Epithelial cell of proximal tubule (primary cell): ENCODE results near the gene ZDHHC8. TPM values are rescaled to one million over a fixed set of nuclear protein-coding genes. Genes with fewer than 3 reads are reported as not detected.

Experiments used
- DNase-seq: peaks from one replicate; pipeline ENCODE4 v3.0.0-alpha.2; 2011; ENCODE audit warnings: low read depth
- H3K4me3 ChIP-seq: 2 replicates; pipeline ENCODE4 v1.5.1; 2011; ENCODE audit warnings: low read depth, mild to moderate bottlenecking, low read length
- CTCF ChIP-seq: conservative IDR thresholded peaks from 2 replicates; pipeline ENCODE4 v1.5.1; 2012; ENCODE audit warnings: low read depth, mild to moderate bottlenecking, low read length
- total RNA-seq: library from RNA; depleted of rRNA; stranded (reverse); fragments of >200 nt; gene quantifications from 2 replicates; pipeline ENCODE4 v1.2.3, GENCODE V29; 2015

ZDHHC8 gene
- total RNA-seq, 1 donor from 2014 or later: 37.8 TPM

- no peak for DNase-seq
- TF ChIP-seq CTCF: no peak
- no peak overlapping the region for H3K4me3 ChIP-seq
Measured at GRCh38 chr22:20193761-20194494, 62.3 kb downstream of the ZDHHC8 start.

DNA sequence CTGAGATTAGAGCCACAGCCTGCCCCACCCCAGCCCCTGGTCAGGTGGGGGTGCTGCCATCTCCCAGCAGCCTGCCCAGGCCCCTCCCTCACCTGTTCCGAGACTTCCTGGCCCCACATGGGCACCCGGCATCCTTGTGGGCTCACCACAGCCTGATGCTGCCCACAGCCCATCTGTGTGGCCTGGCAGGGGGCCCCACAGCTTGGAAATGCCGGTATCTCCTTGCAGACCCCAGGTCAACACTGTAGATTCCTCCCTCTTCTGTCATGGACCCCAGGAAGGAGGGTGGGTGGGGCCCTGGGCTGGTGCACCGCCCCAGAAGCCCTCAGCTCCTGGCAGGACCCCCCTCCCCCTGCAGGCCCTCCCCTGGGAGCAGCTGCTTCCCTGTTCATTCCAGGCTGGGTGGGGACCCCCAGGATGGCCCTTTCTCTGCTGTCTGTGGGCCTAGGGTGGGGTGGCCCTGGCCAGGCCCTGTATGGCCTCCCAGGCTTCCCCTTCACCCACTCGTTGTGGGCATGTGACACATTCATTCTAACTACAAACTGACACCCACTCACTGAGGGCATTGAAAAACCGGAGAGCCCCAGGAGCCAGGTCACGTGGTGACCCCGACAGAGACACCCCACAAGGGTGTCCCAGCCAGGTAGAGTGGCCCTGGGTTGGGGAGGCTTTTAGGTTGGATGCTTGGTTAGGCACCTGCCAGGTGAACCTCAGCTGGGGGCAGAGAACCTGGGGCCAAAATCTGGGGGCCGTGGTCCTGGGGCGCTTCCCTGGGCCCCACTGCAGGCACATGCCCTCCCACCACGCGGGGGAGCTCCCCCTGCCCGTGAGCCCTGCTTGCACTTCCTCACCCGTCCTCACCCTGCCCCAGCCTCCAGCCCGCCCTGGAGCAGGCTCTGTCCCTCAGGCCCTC is 63.3 kb downstream of the ZDHHC8 start:
- no peak overlapping the region for H3K4me3 ChIP-seq
- no peak for TF ChIP-seq CTCF
- DNase-seq: no peak

DNA sequence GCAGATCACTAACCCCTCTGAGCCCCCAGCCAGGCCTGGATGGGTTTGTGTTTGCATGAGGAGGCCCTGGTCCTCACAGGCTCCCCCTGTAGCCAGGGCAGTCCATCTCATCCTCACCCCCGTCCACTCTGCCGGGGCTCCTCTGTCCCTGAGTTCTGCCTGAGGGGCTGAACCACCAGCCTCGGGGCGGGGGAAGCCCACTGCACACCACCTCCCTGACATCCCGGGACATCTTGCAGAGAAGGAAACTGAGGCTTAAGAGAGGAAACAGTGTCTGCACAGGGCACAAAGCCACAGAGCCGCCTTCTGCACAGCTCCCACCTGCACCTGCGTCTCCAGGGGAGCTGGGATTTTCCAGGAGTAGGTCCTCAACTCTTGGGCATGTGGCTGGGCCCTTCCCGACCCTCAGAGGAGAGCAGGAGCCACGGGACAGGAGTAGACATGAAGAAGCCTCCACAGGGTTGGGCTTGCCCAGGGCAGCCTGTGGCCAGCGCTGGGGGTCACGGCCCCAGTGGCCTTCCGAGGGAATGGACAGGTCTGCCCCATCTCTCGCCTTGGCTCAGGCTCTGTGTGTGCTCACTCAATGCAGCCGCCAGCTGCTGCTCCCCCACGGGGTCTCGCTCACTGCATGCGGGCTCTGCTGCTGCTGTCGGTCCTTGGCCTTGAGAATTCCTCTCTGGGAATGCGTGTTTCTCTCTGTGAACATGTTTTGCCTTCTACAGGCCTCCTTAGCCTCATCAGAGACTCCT is 64.7 kb downstream of the ZDHHC8 start:
- no peak for TF ChIP-seq CTCF
- DNase-seq: no peak
- H3K4me3 ChIP-seq: no peak overlapping the region

Other genes with a start within 250 kb of the ZDHHC8 start
- gene COMT, start 190.0 kb upstream of the ZDHHC8 start, total RNA-seq: 233 and 272 TPM in 2 replicates
- 5.8 and 34.7 TPM in 2 replicates for gene TXNRD2, start 190.0 kb upstream of the ZDHHC8 start, total RNA-seq
- gene ARVCF, start 115.0 kb upstream of the ZDHHC8 start, total RNA-seq: 53.2 and 109 TPM in 2 replicates
- gene TANGO2, start 110.7 kb upstream of the ZDHHC8 start, total RNA-seq: 14.8 and 30.0 TPM in 2 replicates
- 26.3 and 26.5 TPM in 2 replicates for gene DGCR8, start 51.6 kb upstream of the ZDHHC8 start, total RNA-seq
- 1,034 and 1,401 TPM in 2 replicates for gene RANBP1, start 15.7 kb upstream of the ZDHHC8 start, total RNA-seq
- gene TRMT2A, start 14.6 kb upstream of the ZDHHC8 start, total RNA-seq: 21.3 and 52.7 TPM in 2 replicates
- 0.36 TPM in 1 of 2 replicates, not detected in the other for gene CCDC188, start 19.3 kb downstream of the ZDHHC8 start, total RNA-seq
- 12.1 and 18.6 TPM in 2 replicates for gene RTN4R, start 136.5 kb downstream of the ZDHHC8 start, total RNA-seq
- gene DGCR6L, start 188.3 kb downstream of the ZDHHC8 start, total RNA-seq: 56.9 and 65.2 TPM in 2 replicates